Activated naive CD8-positive, alpha-beta T cell treated with anti-CD3 and anti-CD28 coated beads for 36 hours (primary cell): ENCODE results near the gene NXPH3. TPM values are rescaled to one million over a fixed set of nuclear protein-coding genes. Genes with fewer than 3 reads are reported as not detected.

Source experiments
- total RNA-seq, 2 experiments: library from RNA; stranded (reverse); gene quantifications; one replicate each; pipeline ENCODE4 v1.2.3, GENCODE V29; 2021

NXPH3 gene
- total RNA-seq, 2 experiments from 2014 or later = 0.10 to 0.18 TPM

Other genes starting within 250 kb of the NXPH3 start
- gene ZNF652, start 213.6 kb upstream of the NXPH3 start, total RNA-seq = 1 to 10 TPM; 5.3 to 5.5 TPM
- gene PHB1, start 161.0 kb upstream of the NXPH3 start, total RNA-seq = 100 to 1,000 TPM; 441 to 451 TPM
- under 1 TPM in 1 of 2 experiments, not detected in 1; 0.16 TPM for gene NGFR, start 80.6 kb upstream of the NXPH3 start, total RNA-seq
- 10 to 100 TPM; 56.6 to 57.7 TPM for gene SPOP, start 102.2 kb downstream of the NXPH3 start, total RNA-seq
- 10 to 100 TPM; 58.6 to 63.8 TPM for gene SLC35B1, start 132.1 kb downstream of the NXPH3 start, total RNA-seq
- 10 to 100 TPM; 16.2 to 16.4 TPM for gene FAM117A, start 188.3 kb downstream of the NXPH3 start, total RNA-seq
- gene KAT7, start 212.8 kb downstream of the NXPH3 start, total RNA-seq = 10 to 100 TPM; 65.9 to 67.2 TPM